Cardiac muscle cell (in vitro differentiated cells and primary cell): Measurements from ENCODE around the gene ATG13. TPM values are rescaled to one million over a fixed set of nuclear protein-coding genes. Genes with fewer than 3 reads are reported as not detected.

ENCODE experiments used
- DNase-seq, 2 donors: peaks; one replicate each; pipeline versions ENCODE4 v3.0.0 to v3.0.0-alpha.2; 2010 to 2017; ENCODE audit warnings: low read depth in 1 of 2, low spot score in 1 of 2
- H3K27ac ChIP-seq: fragments of 200-600 bp; sonication (generic); 2 replicates; pipeline ENCODE4 v1.5.1; 2016
- H3K27me3 ChIP-seq: fragments of 200-600 bp; sonication (generic); 2 replicates; pipeline ENCODE4 v1.6.0; 2016; ENCODE audit warnings: control low read depth
- H3K36me3 ChIP-seq: fragments of 200-600 bp; sonication (generic); 2 replicates; pipeline ENCODE4 v1.5.1; 2016; ENCODE audit warnings: control low read depth
- H3K4me1 ChIP-seq: fragments of 200-600 bp; sonication (generic); 2 replicates; pipeline ENCODE4 v1.8.1; 2017; ENCODE audit warnings: low read depth, mild to moderate bottlenecking, mixed run types
- H3K4me3 ChIP-seq: fragments of 200-600 bp; sonication (generic); 2 replicates; pipeline ENCODE4 v1.5.1; 2016; ENCODE audit warnings: mild to moderate bottlenecking
- H3K9me3 ChIP-seq: fragments of 200-600 bp; sonication (generic); 2 replicates; pipeline ENCODE4 v1.5.1; 2017; ENCODE audit warnings: low read depth, mild to moderate bottlenecking, control low read depth
- polyA plus RNA-seq: library from polyadenylated mRNA; unstranded; fragments of >200 nt; fragmentation: Nextera tagmentation; extraction: Ambion mirVana; gene quantifications from 2 replicates; pipeline ENCODE4 v1.2.1, GENCODE V29; 2016
- total RNA-seq: library from RNA; depleted of rRNA; stranded (reverse); fragments of >200 nt; gene quantifications from 2 replicates; pipeline ENCODE4 v1.2.3, GENCODE V29; 2016
- TF ChIP-seq, protein P1 (sequence below): IDR thresholded peaks from 2 replicates; pipeline ENCODE4 v1.5.1; 2012; ENCODE audit warnings: low read depth, mild to moderate bottlenecking, low read length

ATG13 gene
- total and polyA plus RNA-seq, 2 experiments from 2014 or later, result 56.8 to 78.5 TPM

DNA sequence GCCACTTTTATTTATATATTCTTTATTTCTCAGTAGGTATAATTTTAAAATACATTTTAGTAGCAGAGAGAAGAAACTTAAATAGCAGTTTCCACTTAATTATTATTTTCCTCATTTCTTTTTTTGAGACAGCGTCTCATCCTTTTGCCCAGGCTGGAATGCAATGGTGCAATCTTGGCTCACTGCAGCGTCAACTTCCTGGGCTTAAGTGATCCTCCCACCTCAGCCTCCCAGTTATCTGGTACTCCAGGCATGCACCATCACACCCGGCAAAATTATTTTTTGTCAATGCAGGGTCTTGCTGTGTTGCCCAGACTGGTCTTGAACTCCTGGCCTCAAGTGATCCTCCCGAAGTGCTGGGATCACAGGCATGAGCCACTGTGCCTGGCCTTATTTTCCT, 38.3 kb downstream of the ATG13 start:
- H3K27me3 ChIP-seq, result no peaks in the 10 kb centered on the region
- H3K27ac ChIP-seq, result no peak overlapping the region
- H3K4me1 ChIP-seq, result no peaks in the 10 kb centered on the region
- no peaks in the 10 kb centered on the region for H3K9me3 ChIP-seq
- H3K4me3 ChIP-seq, result no peak overlapping the region
- DNase-seq, result peak in 1 of 2 donors; percentile 71
- TF ChIP-seq, protein P1, sequence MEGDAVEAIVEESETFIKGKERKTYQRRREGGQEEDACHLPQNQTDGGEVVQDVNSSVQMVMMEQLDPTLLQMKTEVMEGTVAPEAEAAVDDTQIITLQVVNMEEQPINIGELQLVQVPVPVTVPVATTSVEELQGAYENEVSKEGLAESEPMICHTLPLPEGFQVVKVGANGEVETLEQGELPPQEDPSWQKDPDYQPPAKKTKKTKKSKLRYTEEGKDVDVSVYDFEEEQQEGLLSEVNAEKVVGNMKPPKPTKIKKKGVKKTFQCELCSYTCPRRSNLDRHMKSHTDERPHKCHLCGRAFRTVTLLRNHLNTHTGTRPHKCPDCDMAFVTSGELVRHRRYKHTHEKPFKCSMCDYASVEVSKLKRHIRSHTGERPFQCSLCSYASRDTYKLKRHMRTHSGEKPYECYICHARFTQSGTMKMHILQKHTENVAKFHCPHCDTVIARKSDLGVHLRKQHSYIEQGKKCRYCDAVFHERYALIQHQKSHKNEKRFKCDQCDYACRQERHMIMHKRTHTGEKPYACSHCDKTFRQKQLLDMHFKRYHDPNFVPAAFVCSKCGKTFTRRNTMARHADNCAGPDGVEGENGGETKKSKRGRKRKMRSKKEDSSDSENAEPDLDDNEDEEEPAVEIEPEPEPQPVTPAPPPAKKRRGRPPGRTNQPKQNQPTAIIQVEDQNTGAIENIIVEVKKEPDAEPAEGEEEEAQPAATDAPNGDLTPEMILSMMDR, result no peak
- H3K36me3 ChIP-seq, result peaks cover 51% of the 10 kb centered on the region

DNA sequence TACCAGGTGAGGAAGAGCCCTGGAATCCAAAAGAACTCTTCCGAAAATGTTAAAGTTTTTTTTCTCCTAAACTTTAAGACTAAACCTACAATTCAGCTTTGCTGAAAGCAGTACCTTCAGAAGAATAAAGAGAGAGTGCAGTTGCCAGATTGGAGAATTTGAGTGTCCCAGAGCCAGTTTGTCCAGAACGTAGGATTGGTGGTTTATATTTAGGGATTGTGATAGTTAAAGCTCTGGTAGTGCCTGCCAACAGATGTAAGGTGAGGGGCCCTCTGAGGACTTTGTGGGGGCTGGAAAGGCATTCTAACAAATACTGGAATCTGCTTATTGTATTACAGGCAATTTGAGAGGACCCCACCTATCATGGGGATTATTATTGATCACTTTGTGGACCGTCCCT, 39.8 kb downstream of the ATG13 start:
- no peaks in the 10 kb centered on the region for H3K4me1 ChIP-seq
- H3K9me3 ChIP-seq, result no peaks in the 10 kb centered on the region
- H3K36me3 ChIP-seq, result peaks cover 46% of the 10 kb centered on the region
- H3K27ac ChIP-seq, result no peak overlapping the region
- H3K4me3 ChIP-seq, result no peak overlapping the region
- TF ChIP-seq, protein P1, result no peak
- no peak for DNase-seq
- H3K27me3 ChIP-seq, result no peaks in the 10 kb centered on the region

DNA sequence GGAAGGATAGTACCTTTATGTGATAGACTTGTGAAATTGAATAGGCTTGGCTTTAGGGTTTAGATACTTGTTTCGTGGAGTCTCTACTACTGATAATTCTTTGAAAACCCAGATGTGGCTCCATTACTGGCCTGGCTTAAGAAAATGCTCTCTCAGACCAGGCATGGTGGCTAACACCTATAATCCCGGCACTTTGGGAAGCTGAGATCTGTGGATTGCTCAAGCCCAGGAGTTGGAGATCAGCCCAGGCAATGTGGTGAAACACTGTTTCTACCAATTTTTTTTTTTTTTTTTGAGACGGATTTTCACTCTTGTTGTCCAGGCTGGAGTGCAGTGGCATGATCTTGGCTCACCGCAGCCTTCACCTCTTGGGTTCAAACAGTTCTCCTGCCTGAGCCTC, 40.9 kb downstream of the ATG13 start:
- Histone ChIP-seq H3K27me3 (no peaks in the 10 kb centered on the region), H3K27ac (no peak overlapping the region), H3K4me1 (no peaks in the 10 kb centered on the region), H3K9me3 (no peaks in the 10 kb centered on the region), H3K36me3 (peaks cover 47% of the 10 kb centered on the region), H3K4me3 (no peak overlapping the region)
- DNase-seq, result peak in 1 of 2 donors; percentile 92
- TF ChIP-seq, protein P1, result no peak

DNA sequence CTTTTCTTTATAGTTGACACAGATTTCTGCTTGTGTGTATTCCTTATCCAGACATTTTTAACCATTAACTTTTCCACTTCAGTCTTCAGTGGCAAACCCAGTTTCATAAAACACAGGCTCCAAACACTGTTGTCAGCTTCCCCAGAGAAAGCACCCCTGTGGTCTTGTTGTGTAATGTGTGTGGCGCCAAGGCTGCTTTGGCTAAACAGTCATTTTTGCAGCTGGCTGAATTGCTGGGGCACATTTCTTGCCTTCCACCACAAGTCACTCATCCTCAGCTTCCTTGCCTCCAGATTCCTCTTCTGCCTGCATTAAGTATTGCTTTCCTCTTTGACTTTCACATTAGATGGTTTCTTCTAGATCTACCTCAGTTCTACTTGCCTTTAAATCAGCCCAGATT, 42.6 kb downstream of the ATG13 start:
- DNase-seq, result peak in 1 of 2 donors; percentile 91

DNA sequence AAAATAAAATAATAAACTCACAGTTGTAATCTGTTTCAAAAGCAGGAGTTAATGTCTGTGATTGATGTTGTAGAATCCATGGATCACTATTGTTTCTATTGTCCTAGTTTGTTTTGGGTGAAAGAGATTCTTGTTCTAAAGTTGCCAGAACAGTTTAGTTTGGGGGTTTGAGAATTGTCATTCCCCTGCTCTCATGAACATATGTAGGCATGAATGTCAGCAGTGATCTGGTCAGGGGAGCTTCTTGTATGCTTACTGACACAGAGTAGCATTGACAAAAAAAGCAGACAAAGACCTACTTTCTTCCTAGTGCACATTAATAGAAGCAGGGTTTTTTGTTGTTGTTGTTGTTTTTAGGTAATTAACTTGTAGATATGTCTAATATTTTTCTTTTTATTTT, 44.5 kb downstream of the ATG13 start:
- no peak for DNase-seq
- Histone ChIP-seq H3K27me3 (no peaks in the 10 kb centered on the region), H3K27ac (no peak overlapping the region), H3K9me3 (no peaks in the 10 kb centered on the region), H3K36me3 (peaks cover 38% of the 10 kb centered on the region), H3K4me1 (peaks cover 4% of the 10 kb centered on the region), H3K4me3 (no peak overlapping the region)
- TF ChIP-seq, protein P1, result no peak

More for the DNA sequence above, 42.6 kb downstream of the ATG13 start:
- H3K4me1 ChIP-seq, result peaks cover 4% of the 10 kb centered on the region
- no peaks in the 10 kb centered on the region for H3K27me3 ChIP-seq
- no peak overlapping the region for H3K27ac ChIP-seq
- H3K36me3 ChIP-seq, result peaks cover 44% of the 10 kb centered on the region
- H3K4me3 ChIP-seq, result no peak overlapping the region
- TF ChIP-seq, protein P1, result no peak
- H3K9me3 ChIP-seq, result no peaks in the 10 kb centered on the region

DNA sequence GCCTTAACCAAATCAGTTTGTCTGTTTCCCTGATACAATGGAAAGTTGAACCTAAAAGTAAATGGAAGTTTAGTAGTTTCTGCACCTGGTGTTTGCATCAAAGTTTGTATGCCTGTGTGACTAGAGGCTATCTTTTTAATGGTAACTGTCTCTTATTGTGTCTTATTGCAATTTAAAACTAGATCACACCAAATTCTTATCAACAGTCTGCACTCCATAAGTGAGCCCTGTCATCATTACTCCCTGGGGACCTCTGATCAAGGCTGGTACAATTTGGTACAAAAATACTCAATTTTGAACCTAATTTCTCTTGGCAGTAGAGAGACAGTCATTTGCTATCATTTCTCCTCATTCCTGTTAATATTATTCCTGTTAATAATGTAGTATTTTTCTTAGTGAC, 45.0 kb downstream of the ATG13 start:
- Histone ChIP-seq H3K27ac (peak overlapping the region; percentile 6), H3K36me3 (peaks cover 33% of the 10 kb centered on the region), H3K9me3 (no peaks in the 10 kb centered on the region), H3K4me1 (peaks cover 4% of the 10 kb centered on the region), H3K27me3 (no peaks in the 10 kb centered on the region), H3K4me3 (no peak overlapping the region)
- TF ChIP-seq, protein P1, result no peak
- DNase-seq, result no peak
